ENCODE results near the gene TCERG1.

GRCh38 chr5:146549615-146550014, 102.5 kb downstream of the TCERG1 start:
- TF ChIP-seq CTCF (IDR thresholded peaks at IDR 0.05) (no peak), POLR2A (IDR thresholded peaks at IDR 0.05) (no peak)

All from Peyer's patch (tissue), 4 donors.